HL-60 (cell line): ENCODE data around the gene NCK2.

Experiments used
- DNase-seq, 2 experiments: peaks; one replicate each; pipeline ENCODE4 v3.0.0-alpha.2; 2010 to 2020; ENCODE audit warnings: low read depth in 1 of 2, low spot score in 1 of 2
- H3K27ac ChIP-seq: fragments of 250-450 bp; sonication (Bioruptor Pico); replicated peaks from 2 replicates; pipeline ENCODE4 v1.5.1; 2020; ENCODE audit warnings: mild to moderate bottlenecking, moderate library complexity
- H3K27me3 ChIP-seq: fragments of 250-450 bp; sonication (Bioruptor Pico); 2 replicates; pipeline ENCODE4 v1.5.1; 2021; ENCODE audit warnings: mild to moderate bottlenecking, moderate library complexity; ENCODE audit not compliant: insufficient read depth, poor library complexity, severe bottlenecking
- H3K4me3 ChIP-seq: replicated peaks from 2 replicates; pipeline ENCODE4 v1.5.1; 2011; ENCODE audit warnings: mild to moderate bottlenecking, control low read depth, low read length; ENCODE audit not compliant: insufficient read depth
- CTCF ChIP-seq: IDR thresholded peaks from one replicate; pipeline ENCODE4 v1.5.1; 2011; ENCODE audit warnings: low read length, control low read depth, inconsistent platforms; ENCODE audit not compliant: insufficient read depth
- GABPA ChIP-seq: IDR thresholded peaks from 2 replicates; pipeline ENCODE4 v1.6.1; 2012; ENCODE audit warnings: low read depth
- POLR2AphosphoS5 ChIP-seq: IDR thresholded peaks from 2 replicates; pipeline ENCODE4 v1.6.1; 2012; ENCODE audit warnings: low read depth
- REST ChIP-seq: IDR thresholded peaks from 2 replicates; pipeline ENCODE4 v1.6.1; 2012; ENCODE audit warnings: low read depth; ENCODE audit not compliant: insufficient replicate concordance
- SPI1 ChIP-seq: IDR thresholded peaks from 2 replicates; pipeline ENCODE4 v1.6.1; 2012; ENCODE audit warnings: low read depth, mild to moderate bottlenecking, borderline replicate concordance

NCK2 gene

GRCh38 chr2:105924932-105925331 is 180.2 kb downstream of the NCK2 start:
- no peak overlapping the region for H3K27ac ChIP-seq
- no peak overlapping the region for H3K4me3 ChIP-seq
- no peak for TF ChIP-seq REST
- no peak for TF ChIP-seq POLR2AphosphoS5
- no peak for TF ChIP-seq SPI1
- TF ChIP-seq GABPA: no peak
- DNase-seq: no peak
- no peaks in the 10 kb centered on the region for H3K27me3 ChIP-seq

GRCh38 chr2:105925390-105925789 is 180.7 kb downstream of the NCK2 start:
- H3K27ac ChIP-seq: no peak overlapping the region
- no peak for DNase-seq
- H3K27me3 ChIP-seq: no peaks in the 10 kb centered on the region
- TF ChIP-seq POLR2AphosphoS5 (no peak), SPI1 (no peak), REST (no peak), GABPA (no peak), CTCF (no peak)
- H3K4me3 ChIP-seq: no peak overlapping the region

- Histone ChIP-seq H3K27ac (no peak overlapping the region), H3K27me3 (no peaks in the 10 kb centered on the region), H3K4me3 (no peak overlapping the region)
- DNase-seq: no peak
- TF ChIP-seq REST (no peak), CTCF (no peak), GABPA (no peak), SPI1 (no peak), POLR2AphosphoS5 (no peak)
Measured at GRCh38 chr2:105926960-105927678, 182.4 kb downstream of the NCK2 start.
